Measurements from ENCODE around the gene SPSB4.

SPSB4 gene

DNA sequence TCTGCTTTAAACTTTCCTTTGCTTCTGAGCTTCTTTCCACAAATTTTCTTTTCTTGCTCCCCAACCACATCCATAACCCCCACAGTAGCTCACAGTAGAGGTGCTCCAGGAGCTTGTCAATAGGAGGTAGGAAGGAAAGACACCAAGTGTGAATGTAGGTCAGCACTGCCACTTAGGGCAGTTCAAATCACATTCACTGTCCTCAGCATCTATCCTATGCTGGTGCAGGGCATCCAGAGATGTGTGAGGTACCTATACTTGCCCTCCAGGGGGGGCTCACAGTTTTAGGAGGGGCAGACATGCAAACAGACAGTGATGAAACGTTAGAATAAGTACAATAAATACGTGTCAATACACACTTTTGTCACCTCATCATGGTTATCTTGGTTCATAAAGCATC, 1.5 kb upstream of the SPSB4 start:
- no peaks in the 10 kb centered on the region for H3K9me3 ChIP-seq
- H3K27me3 ChIP-seq = peaks cover 98% of the 10 kb centered on the region
- H3K4me3 ChIP-seq (ENCODE audit: low read depth in 1 of 2, low read length in 1 of 2) = no peak overlapping the region
- peaks cover 0 to 9% of the 10 kb centered on the region in 2 experiments for H3K4me1 ChIP-seq (ENCODE audit: control insufficient read depth in 1 of 2, insufficient read depth in 1 of 2, low read depth in 1 of 2, low read length in 1 of 2)
- H3K36me3 ChIP-seq = no peaks in the 10 kb centered on the region
- TF ChIP-seq, protein P1, sequence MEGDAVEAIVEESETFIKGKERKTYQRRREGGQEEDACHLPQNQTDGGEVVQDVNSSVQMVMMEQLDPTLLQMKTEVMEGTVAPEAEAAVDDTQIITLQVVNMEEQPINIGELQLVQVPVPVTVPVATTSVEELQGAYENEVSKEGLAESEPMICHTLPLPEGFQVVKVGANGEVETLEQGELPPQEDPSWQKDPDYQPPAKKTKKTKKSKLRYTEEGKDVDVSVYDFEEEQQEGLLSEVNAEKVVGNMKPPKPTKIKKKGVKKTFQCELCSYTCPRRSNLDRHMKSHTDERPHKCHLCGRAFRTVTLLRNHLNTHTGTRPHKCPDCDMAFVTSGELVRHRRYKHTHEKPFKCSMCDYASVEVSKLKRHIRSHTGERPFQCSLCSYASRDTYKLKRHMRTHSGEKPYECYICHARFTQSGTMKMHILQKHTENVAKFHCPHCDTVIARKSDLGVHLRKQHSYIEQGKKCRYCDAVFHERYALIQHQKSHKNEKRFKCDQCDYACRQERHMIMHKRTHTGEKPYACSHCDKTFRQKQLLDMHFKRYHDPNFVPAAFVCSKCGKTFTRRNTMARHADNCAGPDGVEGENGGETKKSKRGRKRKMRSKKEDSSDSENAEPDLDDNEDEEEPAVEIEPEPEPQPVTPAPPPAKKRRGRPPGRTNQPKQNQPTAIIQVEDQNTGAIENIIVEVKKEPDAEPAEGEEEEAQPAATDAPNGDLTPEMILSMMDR (IDR thresholded peaks at IDR 0.05) = no peak
- H3K27ac ChIP-seq = no peak overlapping the region

DNA sequence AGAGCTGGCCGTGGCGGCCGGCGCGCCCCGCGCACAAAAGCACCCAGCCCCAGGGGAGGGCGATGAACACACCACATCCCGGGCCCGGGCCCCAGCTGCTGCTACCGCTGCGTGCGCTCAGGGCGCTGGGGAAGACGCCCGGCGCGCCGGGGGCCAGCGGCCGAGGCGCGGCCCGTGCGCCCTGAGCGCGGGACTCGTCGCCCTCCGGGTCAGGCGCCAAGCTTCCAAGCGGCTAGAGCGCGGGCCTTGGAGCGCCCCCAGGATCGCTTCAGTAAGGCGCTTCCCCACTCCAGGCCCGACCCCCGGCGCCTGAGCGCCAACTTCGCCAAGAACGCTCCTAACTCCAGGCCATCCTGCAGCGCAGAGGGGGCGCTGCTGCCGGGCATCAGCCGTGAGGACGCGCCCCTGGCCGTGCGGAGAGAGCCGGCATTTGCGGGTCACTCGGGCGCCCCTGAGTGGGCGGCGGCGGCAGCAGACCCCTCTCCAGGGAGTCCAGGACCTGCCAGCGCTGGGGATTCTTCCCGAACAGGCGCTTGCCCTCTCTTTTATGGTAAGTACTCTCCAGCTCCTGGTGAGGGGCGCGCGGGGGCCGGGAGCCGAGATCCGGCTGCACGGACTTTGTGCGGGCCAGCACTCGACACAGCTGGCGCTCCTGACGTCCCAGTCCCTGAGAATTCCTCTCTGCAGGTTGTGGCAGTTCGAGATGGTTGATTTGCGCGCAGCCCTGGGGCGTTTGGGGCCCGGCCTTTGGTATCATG, 475 bp downstream of the SPSB4 start:
- TF ChIP-seq, protein P1 (IDR thresholded peaks at IDR 0.05) = no peak
- Histone ChIP-seq H3K4me3 (ENCODE audit: low read depth in 1 of 2, low read length in 1 of 2) (peak overlapping the region in 1 of 2 experiments; percentile 8), H3K36me3 (no peaks in the 10 kb centered on the region), H3K27me3 (peaks cover 100% of the 10 kb centered on the region), H3K4me1 (ENCODE audit: control insufficient read depth in 1 of 2, insufficient read depth in 1 of 2, low read depth in 1 of 2, low read length in 1 of 2) (peaks cover 0 to 9% of the 10 kb centered on the region in 2 experiments), H3K27ac (no peak overlapping the region), H3K9me3 (no peaks in the 10 kb centered on the region)

DNA sequence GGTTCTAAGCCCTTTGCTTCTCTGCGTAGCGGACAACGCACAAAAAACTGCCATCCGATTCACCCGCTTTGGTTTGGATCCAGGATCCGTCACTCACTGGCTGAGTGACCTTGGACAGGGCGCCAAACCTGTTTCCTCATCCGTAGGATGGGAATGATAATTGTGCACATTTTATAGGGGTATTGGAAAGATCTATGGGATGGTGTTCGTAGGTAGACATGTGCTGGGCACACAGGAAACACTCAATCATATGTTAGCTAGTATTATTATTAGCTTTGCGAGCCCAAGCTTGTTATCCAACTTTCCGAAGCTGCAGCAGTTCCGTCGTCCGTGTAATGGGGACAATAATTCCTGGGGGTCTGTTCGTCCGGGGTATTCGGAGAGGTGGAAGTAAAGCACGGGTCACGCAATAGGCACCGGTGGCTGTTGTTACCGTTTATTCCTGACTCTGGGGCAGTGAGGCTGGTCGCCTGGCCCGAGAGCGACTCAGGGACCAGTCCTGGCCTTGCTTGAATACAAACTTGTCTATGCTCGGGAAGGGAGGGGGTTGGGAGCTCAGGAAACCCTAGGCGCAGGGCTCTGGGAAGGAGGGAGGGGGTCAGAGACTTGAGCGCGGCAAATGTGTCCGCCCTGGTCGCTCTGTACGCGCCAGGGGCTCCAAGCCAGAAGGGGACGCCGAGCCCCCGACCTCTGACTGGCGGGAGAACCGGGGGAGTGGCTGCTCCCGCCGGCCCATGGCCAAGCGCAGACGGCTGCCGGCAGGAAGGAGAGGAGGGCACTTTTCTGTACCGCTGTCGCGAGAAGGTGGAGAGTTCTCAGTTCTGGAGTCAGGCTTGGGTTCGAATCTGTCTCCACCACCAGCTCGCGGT, 1.3 kb downstream of the SPSB4 start:
- Histone ChIP-seq H3K4me1 (ENCODE audit: control insufficient read depth in 1 of 2, insufficient read depth in 1 of 2, low read depth in 1 of 2, low read length in 1 of 2) (peaks cover 0 to 9% of the 10 kb centered on the region in 2 experiments), H3K27ac (no peak overlapping the region), H3K27me3 (peaks cover 95% of the 10 kb centered on the region), H3K4me3 (ENCODE audit: low read depth in 1 of 2, low read length in 1 of 2) (no peak overlapping the region), H3K36me3 (no peaks in the 10 kb centered on the region), H3K9me3 (no peaks in the 10 kb centered on the region)
- TF ChIP-seq, protein P1 (IDR thresholded peaks at IDR 0.05) = no peak

DNA sequence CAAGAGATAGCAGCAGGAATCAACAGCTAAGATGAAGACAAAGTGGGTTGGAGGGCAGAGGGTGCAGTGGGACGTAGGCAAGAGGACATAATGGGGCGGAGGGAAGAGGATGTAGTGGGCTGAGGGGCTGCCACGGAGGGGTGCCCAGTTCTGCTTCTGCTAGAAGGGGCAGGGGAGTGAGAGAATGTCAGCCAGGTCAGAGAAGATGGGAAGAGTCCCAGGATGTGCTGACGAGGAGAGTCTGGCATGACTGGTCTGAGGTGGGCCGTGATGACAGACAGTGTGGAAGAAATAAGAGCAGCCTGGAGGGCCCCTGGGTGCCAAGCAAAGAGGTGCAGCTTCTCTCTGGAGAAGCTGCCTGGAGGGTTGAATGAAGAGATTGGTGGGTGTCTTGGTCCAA, 4.0 kb downstream of the SPSB4 start:
- no peak overlapping the region for H3K27ac ChIP-seq
- H3K27me3 ChIP-seq = peaks cover 72% of the 10 kb centered on the region
- H3K9me3 ChIP-seq = no peaks in the 10 kb centered on the region
- H3K36me3 ChIP-seq = no peaks in the 10 kb centered on the region
- peaks cover 0 to 9% of the 10 kb centered on the region in 2 experiments for H3K4me1 ChIP-seq (ENCODE audit: control insufficient read depth in 1 of 2, insufficient read depth in 1 of 2, low read depth in 1 of 2, low read length in 1 of 2)
- no peak overlapping the region for H3K4me3 ChIP-seq (ENCODE audit: low read depth in 1 of 2, low read length in 1 of 2)
- TF ChIP-seq, protein P1 (IDR thresholded peaks at IDR 0.05) = no peak

DNA sequence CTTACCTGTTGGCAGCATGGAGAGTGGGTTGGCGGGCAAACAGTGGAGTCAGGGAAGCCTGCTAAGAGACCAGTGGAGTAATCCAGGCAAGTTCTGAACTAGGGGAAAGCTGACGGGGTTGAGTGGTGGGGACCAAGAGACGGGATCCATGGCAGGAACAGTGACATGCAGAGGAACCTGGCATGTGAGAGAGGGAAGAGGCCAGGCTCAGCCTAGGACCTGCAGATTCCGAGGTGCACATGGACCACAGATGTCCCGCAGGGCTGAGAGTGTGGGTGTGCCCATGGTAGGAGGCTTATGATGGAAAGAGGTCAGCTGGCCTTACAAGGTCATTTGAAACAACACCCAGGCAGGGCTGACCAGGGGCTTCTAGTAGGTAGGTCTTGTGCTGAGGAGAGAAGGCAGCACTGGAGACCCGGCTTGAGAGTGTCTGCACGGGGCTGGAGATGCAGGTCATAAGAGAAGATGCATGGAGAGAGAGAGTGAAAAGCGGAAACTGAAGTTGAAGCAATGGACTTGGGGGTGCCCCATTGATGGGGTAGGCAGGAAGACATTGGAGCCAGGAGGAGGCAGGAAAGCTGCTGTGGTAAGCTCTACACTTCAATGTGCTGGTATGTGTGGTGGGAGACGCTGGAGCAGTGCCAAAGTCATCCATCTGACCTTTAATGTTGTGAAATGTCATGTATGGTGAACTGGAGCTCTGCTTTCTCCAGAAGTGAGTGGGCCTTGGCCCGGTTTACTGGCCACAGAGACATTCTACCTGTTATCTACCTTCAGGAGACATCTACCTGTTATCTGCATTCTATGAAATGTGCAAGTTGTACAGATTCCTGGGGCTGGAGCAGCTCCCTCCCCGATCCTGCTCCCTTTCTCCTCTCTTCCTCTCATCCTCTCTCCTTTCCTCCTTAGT, 4.6 kb downstream of the SPSB4 start:
- Histone ChIP-seq H3K36me3 (no peaks in the 10 kb centered on the region), H3K27me3 (peaks cover 66% of the 10 kb centered on the region), H3K4me1 (ENCODE audit: control insufficient read depth in 1 of 2, insufficient read depth in 1 of 2, low read depth in 1 of 2, low read length in 1 of 2) (peaks cover 0 to 6% of the 10 kb centered on the region in 2 experiments), H3K9me3 (no peaks in the 10 kb centered on the region), H3K4me3 (ENCODE audit: low read depth in 1 of 2, low read length in 1 of 2) (no peak overlapping the region), H3K27ac (no peak overlapping the region)
- TF ChIP-seq, protein P1 (IDR thresholded peaks at IDR 0.05) = no peak

Data from neutrophil (primary cell).